Measurements from ENCODE around the gene PZP.

PZP gene

GRCh38 chr12:9133216-9133916 is 74.8 kb downstream of the PZP start:
- TF ChIP-seq CTCF (IDR thresholded peaks at IDR 0.05; ENCODE audit: extremely low read depth, missing control alignments): no peak
- no peak for DNase-seq (ENCODE audit: low spot score)

- no peak for TF ChIP-seq CTCF (IDR thresholded peaks at IDR 0.05; ENCODE audit: extremely low read depth, missing control alignments)
- DNase-seq (ENCODE audit: low spot score): no peak
Observed at GRCh38 chr12:9132008-9132535, 76.1 kb downstream of the PZP start.

DNA sequence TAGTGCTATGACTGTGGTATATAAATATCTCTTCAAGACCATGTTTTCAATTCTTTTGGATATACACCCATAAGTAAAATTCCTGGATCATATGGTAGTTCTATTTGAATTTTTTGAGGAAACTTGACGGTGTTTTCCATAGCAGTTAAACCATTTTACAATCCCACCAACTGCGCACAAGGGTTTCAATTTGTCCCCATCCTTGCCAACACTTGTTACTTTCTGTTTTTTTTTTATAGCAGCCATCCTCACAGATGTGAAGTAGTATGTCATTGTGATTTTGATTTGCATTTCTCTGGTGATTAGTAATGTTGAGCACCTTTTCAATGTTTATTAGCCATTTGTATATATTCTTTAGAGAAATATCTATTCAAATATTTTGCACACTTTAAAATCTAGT is 78.0 kb downstream of the PZP start:
- DNase-seq (ENCODE audit: low spot score): no peak
- TF ChIP-seq CTCF (IDR thresholded peaks at IDR 0.05; ENCODE audit: extremely low read depth, missing control alignments): no peak

GRCh38 chr12:9127936-9128663 is 80.1 kb downstream of the PZP start:
- DNase-seq (ENCODE audit: low spot score): no peak
- no peak for TF ChIP-seq CTCF (IDR thresholded peaks at IDR 0.05; ENCODE audit: extremely low read depth, missing control alignments)

DNA sequence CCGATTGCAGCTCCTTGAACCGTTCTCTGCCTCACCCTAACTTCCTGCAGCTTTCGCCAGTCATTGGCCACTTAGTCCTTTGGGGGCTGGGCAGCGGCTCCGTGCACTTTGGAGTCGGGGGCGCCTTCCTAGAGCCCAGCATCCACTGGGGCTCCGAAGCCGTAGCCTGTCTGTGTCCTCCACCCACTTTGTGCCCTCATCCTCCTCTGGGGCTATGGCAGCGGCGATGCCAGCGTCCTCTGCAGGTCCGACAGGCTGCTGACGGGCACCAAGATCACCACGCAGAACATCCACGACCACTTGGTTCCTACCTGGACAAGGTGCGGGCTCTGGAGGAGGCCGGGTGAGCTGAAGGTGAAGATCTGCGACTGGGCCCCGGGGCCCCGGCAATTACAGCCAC is 80.7 kb downstream of the PZP start:
- no peak for TF ChIP-seq CTCF (IDR thresholded peaks at IDR 0.05; ENCODE audit: extremely low read depth, missing control alignments)
- DNase-seq (ENCODE audit: low spot score): no peak

DNA sequence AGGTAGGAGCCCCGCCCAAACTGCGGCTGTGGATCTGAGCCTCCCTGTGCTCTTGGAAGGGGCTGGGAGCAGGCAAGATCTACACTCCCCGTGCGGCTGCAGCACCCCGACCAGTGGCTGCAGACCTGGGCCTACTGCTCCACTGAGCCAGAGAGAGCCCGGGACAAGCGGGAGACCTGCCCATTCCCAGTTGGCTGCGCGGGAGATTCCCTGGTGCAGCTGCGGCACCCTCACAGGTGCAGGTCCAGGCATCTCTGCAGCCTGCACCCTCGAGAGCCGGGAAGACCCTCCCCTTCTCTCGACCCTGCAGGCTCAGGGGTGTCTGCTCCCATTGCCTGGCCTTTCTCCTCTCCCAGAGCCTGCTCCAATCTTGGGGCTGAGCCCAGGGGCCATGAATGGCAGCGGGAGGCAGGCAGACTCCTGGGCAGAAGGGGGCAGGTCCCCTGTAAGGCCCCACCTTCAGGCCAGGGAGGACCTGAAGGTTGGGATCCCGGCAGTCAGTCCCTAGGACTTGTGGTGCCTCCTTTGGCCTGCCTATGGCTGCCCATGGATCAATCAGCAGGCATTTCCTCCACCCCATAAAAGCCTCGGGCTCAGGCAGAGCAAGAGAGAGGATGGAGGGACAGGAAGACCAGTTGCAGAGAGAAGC is 83.7 kb downstream of the PZP start:
- no peak for DNase-seq (ENCODE audit: low spot score)
- no peak for TF ChIP-seq CTCF (IDR thresholded peaks at IDR 0.05; ENCODE audit: extremely low read depth, missing control alignments)

Data from GM20000 (cell line).